H1 (cell line): ENCODE results near the gene CHN2. TPM values are rescaled to one million over a fixed set of nuclear protein-coding genes. Genes with fewer than 3 reads are reported as not detected.

ENCODE experiments used
- EP300 ChIP-seq, 2 experiments: IDR thresholded peaks; 1 replicate in 1 of 2; 2 replicates in 1 of 2; pipeline ENCODE4 v1.6.1; 2011 to 2012; ENCODE audit warnings: low read depth in 2 of 2, low read length in 2 of 2, mild to moderate bottlenecking in 2 of 2, borderline replicate concordance in 1 of 2, inconsistent platforms in 1 of 2, moderate library complexity in 1 of 2
- GABPA ChIP-seq: IDR thresholded peaks from 2 replicates; pipeline ENCODE4 v1.6.1; 2011; ENCODE audit warnings: mild to moderate bottlenecking, low read length, moderate library complexity, borderline replicate concordance; ENCODE audit not compliant: insufficient read depth
- NANOG ChIP-seq: IDR thresholded peaks from 2 replicates; pipeline ENCODE4 v1.6.1; 2011; ENCODE audit warnings: low read length, low read depth, mild to moderate bottlenecking, inconsistent platforms; ENCODE audit not compliant: insufficient read depth, poor library complexity, severe bottlenecking
- POU5F1 ChIP-seq: IDR thresholded peaks from 2 replicates; pipeline ENCODE4 v1.6.1; 2011; ENCODE audit warnings: low read depth, mild to moderate bottlenecking, low read length, moderate library complexity
- SAP30 ChIP-seq: fragments of 300-600 bp; sonication (generic); IDR thresholded peaks from 2 replicates; pipeline ENCODE4 v1.7.1; 2012; ENCODE audit warnings: low read length, moderate library complexity, mild to moderate bottlenecking, inconsistent platforms; ENCODE audit not compliant: insufficient read depth, insufficient replicate concordance
- SP4 ChIP-seq: IDR thresholded peaks from 2 replicates; pipeline ENCODE4 v1.6.1; 2012; ENCODE audit warnings: low read length, inconsistent platforms
- polyA plus RNA-seq, 7 experiments: library from polyadenylated mRNA; depleted of rRNA in 3 of 7; stranded (reverse) in 5 of 7; unstranded in 2 of 7; fragments of >200 nt in 5 of 7; fragments of 200-250 nt in 2 of 7; gene quantifications; 1 replicate in 5 of 7; 2 replicates in 1 of 7; 4 replicates in 1 of 7; pipeline versions ENCODE4 v1.2.1 to v1.2.3, GENCODE V29; 2011 to 2013; ENCODE audit warnings: missing spikeins in 2 of 7, mixed read lengths in 2 of 7
- total RNA-seq: library from RNA; stranded (reverse); fragmentation: NEBNext Ultra II Directional; extraction: Animal tissue kit (Norgen Biotek cat#: 25700); gene quantifications from 2 replicates; pipeline ENCODE4 v1.2.1, GENCODE V29; 2021
- TF ChIP-seq, protein P1 (sequence below): fragments of 300-600 bp; sonication (generic); IDR thresholded peaks from 2 replicates; pipeline ENCODE4 v1.7.1; 2012; ENCODE audit warnings: low read length, moderate library complexity, mild to moderate bottlenecking, inconsistent platforms; ENCODE audit not compliant: insufficient replicate concordance

CHN2 gene
- total and polyA plus RNA-seq, 2 of the 8 experiments (the other 6 are each of a cell fraction or from before 2014, with no cell fraction given), result 2.9 to 4.8 TPM

DNA sequence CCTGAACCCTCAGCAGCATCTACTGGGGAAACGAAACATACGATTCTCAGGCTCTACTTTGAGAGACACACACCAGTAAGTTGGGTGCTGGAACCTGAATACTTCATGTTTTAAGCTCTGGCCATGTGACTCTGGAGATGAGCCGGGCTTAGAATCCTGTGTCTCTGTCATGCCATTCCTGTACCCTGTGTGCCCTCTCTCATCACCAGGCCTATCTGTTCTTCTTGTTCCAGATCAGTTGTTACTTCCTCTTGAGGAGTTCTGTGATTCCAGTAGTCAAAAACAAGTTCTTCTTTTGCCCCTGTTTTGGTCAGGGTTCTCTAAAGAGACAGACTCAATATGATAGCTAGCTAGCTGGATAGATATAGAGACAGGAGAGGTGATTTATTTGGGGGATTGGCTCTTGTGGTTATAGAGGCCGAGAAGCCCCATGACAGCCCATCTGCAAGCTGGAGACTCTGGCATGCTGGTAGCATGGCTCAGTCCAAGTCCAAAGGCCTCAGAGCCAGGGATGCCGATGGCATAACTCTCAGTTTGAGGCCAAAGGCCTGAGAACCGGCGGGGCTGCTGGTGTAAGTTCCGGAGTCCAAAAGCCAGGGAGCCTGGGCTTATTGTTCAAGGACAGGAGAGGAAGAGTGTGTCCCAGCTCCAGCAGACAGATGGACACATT is 54.3 kb downstream of the CHN2 start (continued):
- TF ChIP-seq SAP30, result no peak
- no peak for TF ChIP-seq POU5F1
- TF ChIP-seq SP4, result no peak
- TF ChIP-seq, protein P1, sequence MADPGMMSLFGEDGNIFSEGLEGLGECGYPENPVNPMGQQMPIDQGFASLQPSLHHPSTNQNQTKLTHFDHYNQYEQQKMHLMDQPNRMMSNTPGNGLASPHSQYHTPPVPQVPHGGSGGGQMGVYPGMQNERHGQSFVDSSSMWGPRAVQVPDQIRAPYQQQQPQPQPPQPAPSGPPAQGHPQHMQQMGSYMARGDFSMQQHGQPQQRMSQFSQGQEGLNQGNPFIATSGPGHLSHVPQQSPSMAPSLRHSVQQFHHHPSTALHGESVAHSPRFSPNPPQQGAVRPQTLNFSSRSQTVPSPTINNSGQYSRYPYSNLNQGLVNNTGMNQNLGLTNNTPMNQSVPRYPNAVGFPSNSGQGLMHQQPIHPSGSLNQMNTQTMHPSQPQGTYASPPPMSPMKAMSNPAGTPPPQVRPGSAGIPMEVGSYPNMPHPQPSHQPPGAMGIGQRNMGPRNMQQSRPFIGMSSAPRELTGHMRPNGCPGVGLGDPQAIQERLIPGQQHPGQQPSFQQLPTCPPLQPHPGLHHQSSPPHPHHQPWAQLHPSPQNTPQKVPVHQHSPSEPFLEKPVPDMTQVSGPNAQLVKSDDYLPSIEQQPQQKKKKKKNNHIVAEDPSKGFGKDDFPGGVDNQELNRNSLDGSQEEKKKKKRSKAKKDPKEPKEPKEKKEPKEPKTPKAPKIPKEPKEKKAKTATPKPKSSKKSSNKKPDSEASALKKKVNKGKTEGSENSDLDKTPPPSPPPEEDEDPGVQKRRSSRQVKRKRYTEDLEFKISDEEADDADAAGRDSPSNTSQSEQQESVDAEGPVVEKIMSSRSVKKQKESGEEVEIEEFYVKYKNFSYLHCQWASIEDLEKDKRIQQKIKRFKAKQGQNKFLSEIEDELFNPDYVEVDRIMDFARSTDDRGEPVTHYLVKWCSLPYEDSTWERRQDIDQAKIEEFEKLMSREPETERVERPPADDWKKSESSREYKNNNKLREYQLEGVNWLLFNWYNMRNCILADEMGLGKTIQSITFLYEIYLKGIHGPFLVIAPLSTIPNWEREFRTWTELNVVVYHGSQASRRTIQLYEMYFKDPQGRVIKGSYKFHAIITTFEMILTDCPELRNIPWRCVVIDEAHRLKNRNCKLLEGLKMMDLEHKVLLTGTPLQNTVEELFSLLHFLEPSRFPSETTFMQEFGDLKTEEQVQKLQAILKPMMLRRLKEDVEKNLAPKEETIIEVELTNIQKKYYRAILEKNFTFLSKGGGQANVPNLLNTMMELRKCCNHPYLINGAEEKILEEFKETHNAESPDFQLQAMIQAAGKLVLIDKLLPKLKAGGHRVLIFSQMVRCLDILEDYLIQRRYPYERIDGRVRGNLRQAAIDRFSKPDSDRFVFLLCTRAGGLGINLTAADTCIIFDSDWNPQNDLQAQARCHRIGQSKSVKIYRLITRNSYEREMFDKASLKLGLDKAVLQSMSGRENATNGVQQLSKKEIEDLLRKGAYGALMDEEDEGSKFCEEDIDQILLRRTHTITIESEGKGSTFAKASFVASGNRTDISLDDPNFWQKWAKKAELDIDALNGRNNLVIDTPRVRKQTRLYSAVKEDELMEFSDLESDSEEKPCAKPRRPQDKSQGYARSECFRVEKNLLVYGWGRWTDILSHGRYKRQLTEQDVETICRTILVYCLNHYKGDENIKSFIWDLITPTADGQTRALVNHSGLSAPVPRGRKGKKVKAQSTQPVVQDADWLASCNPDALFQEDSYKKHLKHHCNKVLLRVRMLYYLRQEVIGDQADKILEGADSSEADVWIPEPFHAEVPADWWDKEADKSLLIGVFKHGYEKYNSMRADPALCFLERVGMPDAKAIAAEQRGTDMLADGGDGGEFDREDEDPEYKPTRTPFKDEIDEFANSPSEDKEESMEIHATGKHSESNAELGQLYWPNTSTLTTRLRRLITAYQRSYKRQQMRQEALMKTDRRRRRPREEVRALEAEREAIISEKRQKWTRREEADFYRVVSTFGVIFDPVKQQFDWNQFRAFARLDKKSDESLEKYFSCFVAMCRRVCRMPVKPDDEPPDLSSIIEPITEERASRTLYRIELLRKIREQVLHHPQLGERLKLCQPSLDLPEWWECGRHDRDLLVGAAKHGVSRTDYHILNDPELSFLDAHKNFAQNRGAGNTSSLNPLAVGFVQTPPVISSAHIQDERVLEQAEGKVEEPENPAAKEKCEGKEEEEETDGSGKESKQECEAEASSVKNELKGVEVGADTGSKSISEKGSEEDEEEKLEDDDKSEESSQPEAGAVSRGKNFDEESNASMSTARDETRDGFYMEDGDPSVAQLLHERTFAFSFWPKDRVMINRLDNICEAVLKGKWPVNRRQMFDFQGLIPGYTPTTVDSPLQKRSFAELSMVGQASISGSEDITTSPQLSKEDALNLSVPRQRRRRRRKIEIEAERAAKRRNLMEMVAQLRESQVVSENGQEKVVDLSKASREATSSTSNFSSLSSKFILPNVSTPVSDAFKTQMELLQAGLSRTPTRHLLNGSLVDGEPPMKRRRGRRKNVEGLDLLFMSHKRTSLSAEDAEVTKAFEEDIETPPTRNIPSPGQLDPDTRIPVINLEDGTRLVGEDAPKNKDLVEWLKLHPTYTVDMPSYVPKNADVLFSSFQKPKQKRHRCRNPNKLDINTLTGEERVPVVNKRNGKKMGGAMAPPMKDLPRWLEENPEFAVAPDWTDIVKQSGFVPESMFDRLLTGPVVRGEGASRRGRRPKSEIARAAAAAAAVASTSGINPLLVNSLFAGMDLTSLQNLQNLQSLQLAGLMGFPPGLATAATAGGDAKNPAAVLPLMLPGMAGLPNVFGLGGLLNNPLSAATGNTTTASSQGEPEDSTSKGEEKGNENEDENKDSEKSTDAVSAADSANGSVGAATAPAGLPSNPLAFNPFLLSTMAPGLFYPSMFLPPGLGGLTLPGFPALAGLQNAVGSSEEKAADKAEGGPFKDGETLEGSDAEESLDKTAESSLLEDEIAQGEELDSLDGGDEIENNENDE, result no peak
- no peak for TF ChIP-seq EP300 (IDR thresholded peaks at IDR 0.05; ENCODE audit: borderline replicate concordance in 1 of 2, low read depth in 2 of 2, low read length in 2 of 2)
- no peak for TF ChIP-seq GABPA
- no peak for TF ChIP-seq NANOG
- TF ChIP-seq, all 59 proteins: peak for 0
